MM.1S (cell line): ENCODE measurements around the gene VGLL3.

Experiments used
- DNase-seq: peaks from one replicate; pipeline ENCODE4 v3.0.0-alpha.2; 2015
- H2AFZ ChIP-seq: fragments of 300-600 bp; sonication (generic); 2 replicates; pipeline ENCODE4 v1.6.0; 2016; ENCODE audit warnings: antibody characterized with exemption, low read length
- H3F3A ChIP-seq: fragments of 300-600 bp; sonication (generic); 2 replicates; pipeline ENCODE4 v1.6.1; 2016; ENCODE audit warnings: mild to moderate bottlenecking, antibody characterized with exemption, low read length, moderate library complexity, mixed read lengths; ENCODE audit not compliant: insufficient read depth
- H3K27ac ChIP-seq: fragments of 300-600 bp; sonication (generic); 2 replicates; pipeline ENCODE4 v1.5.1; 2016; ENCODE audit warnings: mild to moderate bottlenecking, low read length
- H3K27me3 ChIP-seq: fragments of 300-600 bp; sonication (generic); replicated peaks from 2 replicates; pipeline ENCODE4 v1.6.0; 2016; ENCODE audit warnings: low read length; ENCODE audit not compliant: insufficient read depth
- H3K36me3 ChIP-seq: fragments of 300-600 bp; sonication (generic); replicated peaks from 2 replicates; pipeline ENCODE4 v1.6.1; 2016; ENCODE audit warnings: mild to moderate bottlenecking, low read length, mixed read lengths; ENCODE audit not compliant: insufficient read depth
- H3K4me1 ChIP-seq: fragments of 300-600 bp; sonication (generic); 2 replicates; pipeline ENCODE4 v1.6.1; 2016; ENCODE audit warnings: low read length, mixed read lengths
- H3K4me2 ChIP-seq: fragments of 300-600 bp; sonication (generic); 2 replicates; pipeline ENCODE4 v1.6.0; 2016; ENCODE audit warnings: low read depth, low read length
- H3K4me3 ChIP-seq: fragments of 300-600 bp; sonication (generic); 2 replicates; pipeline ENCODE4 v1.5.1; 2016; ENCODE audit warnings: low read length, mixed read lengths
- H3K79me2 ChIP-seq: fragments of 300-600 bp; sonication (generic); 2 replicates; pipeline ENCODE4 v1.6.1; 2016; ENCODE audit warnings: mixed run types, low read length, mixed read lengths
- H3K9ac ChIP-seq: fragments of 300-600 bp; sonication (generic); 2 replicates; pipeline ENCODE4 v1.6.1; 2016; ENCODE audit warnings: low read length, mixed read lengths
- H3K9me2 ChIP-seq: fragments of 300-600 bp; sonication (generic); replicated peaks from 2 replicates; pipeline ENCODE4 v1.6.1; 2016; ENCODE audit warnings: mild to moderate bottlenecking, low read length, mixed read lengths; ENCODE audit not compliant: insufficient read depth
- H3K9me3 ChIP-seq: fragments of 300-600 bp; sonication (generic); replicated peaks from 2 replicates; pipeline ENCODE4 v1.6.1; 2016; ENCODE audit warnings: mild to moderate bottlenecking, low read length, mixed read lengths; ENCODE audit not compliant: insufficient read depth
- H4K20me1 ChIP-seq: fragments of 300-600 bp; sonication (generic); 2 replicates; pipeline ENCODE4 v1.6.1; 2016; ENCODE audit warnings: mild to moderate bottlenecking, low read length, moderate library complexity, mixed read lengths; ENCODE audit not compliant: insufficient read depth
- EZH2 ChIP-seq: fragments of 300-600 bp; sonication (generic); optimal IDR thresholded peaks from 2 replicates; pipeline ENCODE3; 2017; ENCODE audit warnings: low read depth, mild to moderate bottlenecking, antibody characterized with exemption, low read length, mixed read lengths
- EZH2phosphoT487 ChIP-seq: fragments of 300-600 bp; sonication (generic); IDR thresholded peaks from 2 replicates; pipeline ENCODE4 v1.6.1; 2018; ENCODE audit warnings: antibody characterized with exemption, low read length
- TF ChIP-seq, protein P1 (sequence below): fragments of 300-600 bp; sonication (generic); IDR thresholded peaks from 2 replicates; pipeline ENCODE4 v1.5.1; 2016; ENCODE audit warnings: antibody characterized with exemption, low read length, mixed read lengths

VGLL3 gene

DNA sequence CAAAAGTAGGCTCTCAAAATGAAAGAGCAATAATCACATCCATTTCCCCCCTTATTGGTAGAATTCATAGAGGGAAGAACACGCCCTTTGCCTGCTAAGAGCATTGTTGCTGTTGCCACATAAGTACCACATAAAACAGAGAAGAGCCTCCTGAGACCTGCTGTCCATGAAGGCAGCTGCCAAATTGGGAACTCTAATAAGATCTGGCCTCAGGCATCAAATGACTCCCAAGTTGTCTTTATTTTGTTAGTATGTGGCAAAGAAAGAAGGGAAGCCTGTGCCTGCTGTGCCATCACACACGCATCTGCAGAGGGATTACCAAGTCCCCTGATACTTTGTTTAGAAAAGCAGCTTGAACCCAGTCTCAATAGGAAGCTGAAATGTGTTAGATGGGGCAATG is 23.9 kb downstream of the VGLL3 start:
- H3K4me1 ChIP-seq: no peaks in the 10 kb centered on the region
- H3K36me3 ChIP-seq: no peaks in the 10 kb centered on the region
- H3F3A ChIP-seq: no peaks in the 10 kb centered on the region
- no peaks in the 10 kb centered on the region for H3K79me2 ChIP-seq
- no peak overlapping the region for H3K9ac ChIP-seq
- no peak for TF ChIP-seq EZH2
- H3K27ac ChIP-seq: no peak overlapping the region
- no peak overlapping the region for H2AFZ ChIP-seq
- no peak overlapping the region for H3K4me3 ChIP-seq
- H3K9me2 ChIP-seq: no peaks in the 10 kb centered on the region
- no peaks in the 10 kb centered on the region for H3K9me3 ChIP-seq
- no peak overlapping the region for H3K4me2 ChIP-seq
- no peak for DNase-seq
- H3K27me3 ChIP-seq: no peaks in the 10 kb centered on the region
- H4K20me1 ChIP-seq: no peaks in the 10 kb centered on the region

DNA sequence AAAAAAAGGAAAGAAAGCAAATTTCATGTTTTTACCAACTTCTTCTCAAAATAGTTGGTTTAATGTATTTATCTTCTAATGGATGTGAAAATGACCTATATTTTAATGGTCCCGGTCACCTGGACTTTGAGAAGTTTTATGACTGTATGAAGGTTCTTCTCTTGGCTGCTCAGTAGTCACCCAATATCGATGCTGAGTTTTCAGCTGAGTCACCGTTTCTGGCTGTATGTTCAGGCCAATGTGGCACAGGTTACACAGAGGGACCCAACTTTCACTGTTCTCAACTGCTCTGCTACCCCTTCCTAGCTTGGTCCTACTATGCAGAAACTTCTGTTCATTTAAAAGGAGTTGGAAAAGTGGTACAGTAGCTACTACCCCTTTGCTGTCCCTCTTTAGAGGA is 25.8 kb downstream of the VGLL3 start:
- Histone ChIP-seq H3K9ac (no peak overlapping the region), H4K20me1 (no peaks in the 10 kb centered on the region), H3K27ac (no peak overlapping the region), H3F3A (no peaks in the 10 kb centered on the region), H3K9me2 (no peaks in the 10 kb centered on the region), H3K27me3 (no peaks in the 10 kb centered on the region), H3K4me3 (no peak overlapping the region), H3K4me1 (no peaks in the 10 kb centered on the region), H2AFZ (no peak overlapping the region), H3K9me3 (no peaks in the 10 kb centered on the region), H3K36me3 (no peaks in the 10 kb centered on the region), H3K4me2 (no peak overlapping the region), H3K79me2 (no peaks in the 10 kb centered on the region)
- no peak for TF ChIP-seq EZH2phosphoT487
- TF ChIP-seq, protein P1, sequence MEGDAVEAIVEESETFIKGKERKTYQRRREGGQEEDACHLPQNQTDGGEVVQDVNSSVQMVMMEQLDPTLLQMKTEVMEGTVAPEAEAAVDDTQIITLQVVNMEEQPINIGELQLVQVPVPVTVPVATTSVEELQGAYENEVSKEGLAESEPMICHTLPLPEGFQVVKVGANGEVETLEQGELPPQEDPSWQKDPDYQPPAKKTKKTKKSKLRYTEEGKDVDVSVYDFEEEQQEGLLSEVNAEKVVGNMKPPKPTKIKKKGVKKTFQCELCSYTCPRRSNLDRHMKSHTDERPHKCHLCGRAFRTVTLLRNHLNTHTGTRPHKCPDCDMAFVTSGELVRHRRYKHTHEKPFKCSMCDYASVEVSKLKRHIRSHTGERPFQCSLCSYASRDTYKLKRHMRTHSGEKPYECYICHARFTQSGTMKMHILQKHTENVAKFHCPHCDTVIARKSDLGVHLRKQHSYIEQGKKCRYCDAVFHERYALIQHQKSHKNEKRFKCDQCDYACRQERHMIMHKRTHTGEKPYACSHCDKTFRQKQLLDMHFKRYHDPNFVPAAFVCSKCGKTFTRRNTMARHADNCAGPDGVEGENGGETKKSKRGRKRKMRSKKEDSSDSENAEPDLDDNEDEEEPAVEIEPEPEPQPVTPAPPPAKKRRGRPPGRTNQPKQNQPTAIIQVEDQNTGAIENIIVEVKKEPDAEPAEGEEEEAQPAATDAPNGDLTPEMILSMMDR: no peak
- no peak for TF ChIP-seq EZH2
- no peak for DNase-seq

DNA sequence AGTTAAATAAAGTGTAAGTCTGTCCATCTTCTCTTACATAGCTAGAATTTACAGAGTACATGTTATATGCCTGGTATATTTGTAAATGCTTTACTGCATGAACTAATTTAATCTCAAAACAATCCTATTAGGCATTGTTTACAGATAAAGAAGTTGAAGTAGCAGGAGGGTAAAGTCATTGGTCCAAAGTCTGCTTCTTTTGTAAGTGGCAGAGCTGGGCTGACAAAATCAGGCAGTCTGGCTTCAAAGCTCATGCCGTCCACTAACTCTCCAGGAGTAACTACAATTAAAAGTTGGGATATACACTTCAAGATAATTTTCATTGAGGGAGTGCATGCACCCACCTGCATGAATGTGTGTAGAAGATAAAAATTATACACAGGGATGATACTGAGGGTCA is 27.3 kb downstream of the VGLL3 start:
- Histone ChIP-seq H3K4me3 (no peak overlapping the region), H3K9me3 (no peaks in the 10 kb centered on the region), H2AFZ (no peak overlapping the region), H3K27me3 (no peaks in the 10 kb centered on the region), H3K36me3 (no peaks in the 10 kb centered on the region; the same call in 1 of the 2 replicates), H3K79me2 (no peaks in the 10 kb centered on the region), H3K4me2 (no peak overlapping the region), H4K20me1 (no peaks in the 10 kb centered on the region), H3K4me1 (no peaks in the 10 kb centered on the region), H3K27ac (no peak overlapping the region), H3K9me2 (no peaks in the 10 kb centered on the region), H3F3A (no peaks in the 10 kb centered on the region), H3K9ac (no peak overlapping the region)
- TF ChIP-seq, protein P1: no peak
- no peak for TF ChIP-seq EZH2
- TF ChIP-seq EZH2phosphoT487: no peak
- DNase-seq: no peak

DNA sequence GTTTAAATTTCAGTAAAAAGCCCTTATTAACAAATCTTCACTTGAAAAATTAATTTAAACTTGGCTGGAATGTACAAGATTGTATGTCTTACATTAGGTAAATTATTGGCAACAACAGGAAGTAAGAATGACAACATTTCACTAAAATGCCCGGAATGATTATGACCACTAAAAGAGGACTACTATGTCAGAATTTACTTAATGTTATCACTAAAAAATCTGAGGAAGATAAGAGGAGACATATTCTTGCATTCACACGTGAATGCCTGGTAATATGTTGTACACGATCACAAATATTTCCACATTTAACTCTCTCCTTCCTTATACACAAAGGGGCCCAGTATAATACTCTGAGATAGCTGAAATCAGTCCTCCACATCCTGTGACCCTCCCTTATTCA is 29.7 kb downstream of the VGLL3 start:
- H3K9me3 ChIP-seq: no peaks in the 10 kb centered on the region

More for the DNA sequence above, 29.7 kb downstream of the VGLL3 start:
- Histone ChIP-seq H3K36me3 (no peaks in the 10 kb centered on the region; the same call in 1 of the 2 replicates), H3K9ac (no peak overlapping the region), H3K27ac (no peak overlapping the region), H2AFZ (no peak overlapping the region), H3K27me3 (no peaks in the 10 kb centered on the region), H4K20me1 (no peaks in the 10 kb centered on the region), H3K4me2 (no peak overlapping the region), H3K79me2 (no peaks in the 10 kb centered on the region), H3F3A (no peaks in the 10 kb centered on the region), H3K4me3 (no peak overlapping the region), H3K4me1 (no peaks in the 10 kb centered on the region), H3K9me2 (no peaks in the 10 kb centered on the region)
- no peak for DNase-seq
- TF ChIP-seq EZH2phosphoT487: no peak
- no peak for TF ChIP-seq EZH2
- TF ChIP-seq, protein P1: no peak
